Neural progenitor cell (in vitro differentiated cells): ENCODE results near the gene OOSP4A. TPM values are rescaled to one million over a fixed set of nuclear protein-coding genes. Genes with fewer than 3 reads are reported as not detected.
"Not testable (repeated sequence)": the region's sequence is repeated elsewhere in the genome, so short reads cannot be mapped to it uniquely, and the experiment has no call there.

ENCODE experiments used
- DNase-seq: peaks from one replicate; pipeline ENCODE4 v3.0.0-alpha.2; 2016; ENCODE audit warnings: low spot score
- H2AFZ ChIP-seq: fragments of 200-600 bp; sonication (generic); replicated peaks from 2 replicates; pipeline ENCODE4 v1.6.1; 2016; ENCODE audit warnings: antibody characterized with exemption
- H3F3A ChIP-seq: fragments of 200-600 bp; sonication (generic); 2 replicates; pipeline ENCODE4 v1.6.1; 2016; ENCODE audit warnings: antibody characterized with exemption, low read depth
- H3K27ac ChIP-seq: fragments of 200-600 bp; sonication (generic); 2 replicates; pipeline ENCODE4 v1.5.1; 2016; ENCODE audit warnings: mild to moderate bottlenecking
- H3K27me3 ChIP-seq: fragments of 200-600 bp; sonication (generic); 2 replicates; pipeline ENCODE4 v1.6.1; 2016; ENCODE audit warnings: mild to moderate bottlenecking, moderate library complexity
- H3K36me3 ChIP-seq: fragments of 200-600 bp; sonication (generic); 2 replicates; pipeline ENCODE4 v1.5.1; 2016
- H3K4me1 ChIP-seq: fragments of 200-600 bp; sonication (generic); 2 replicates; pipeline ENCODE4 v1.6.1; 2016; ENCODE audit warnings: mixed run types
- H3K4me2 ChIP-seq: fragments of 200-600 bp; sonication (generic); 2 replicates; pipeline ENCODE4 v1.6.1; 2016
- H3K4me3 ChIP-seq: fragments of 200-600 bp; sonication (generic); 2 replicates; pipeline ENCODE4 v1.5.1; 2016
- H3K79me2 ChIP-seq: fragments of 200-600 bp; sonication (generic); 2 replicates; pipeline ENCODE4 v1.6.1; 2016; ENCODE audit warnings: low read depth
- H3K9ac ChIP-seq: fragments of 200-600 bp; sonication (generic); 2 replicates; pipeline ENCODE4 v1.6.1; 2016
- H3K9me3 ChIP-seq: fragments of 200-600 bp; sonication (generic); 2 replicates; pipeline ENCODE4 v1.5.1; 2016; ENCODE audit warnings: low read depth
- H4K20me1 ChIP-seq: fragments of 200-600 bp; sonication (generic); 2 replicates; pipeline ENCODE4 v1.6.1; 2016; ENCODE audit warnings: low read depth
- H3K27ac Mint-ChIP-seq: 3 replicates; pipeline ENCODE4 v1.8.0; 2021; ENCODE audit warnings: mixed read lengths
- H3K27me3 Mint-ChIP-seq: 2 replicates; pipeline ENCODE4 v1.8.0; 2022; ENCODE audit warnings: low read depth, mild to moderate bottlenecking, inconsistent platforms, moderate library complexity, mixed read lengths; ENCODE audit not compliant: insufficient read depth
- H3K36me3 Mint-ChIP-seq: 3 replicates; pipeline ENCODE4 v1.8.0; 2021; ENCODE audit warnings: mixed read lengths
- H3K4me1 Mint-ChIP-seq: 3 replicates; pipeline ENCODE4 v1.8.0; 2021; ENCODE audit warnings: mixed read lengths
- H3K4me3 Mint-ChIP-seq: 3 replicates; pipeline ENCODE4 v1.8.0; 2021; ENCODE audit warnings: mild to moderate bottlenecking, moderate library complexity, mixed read lengths
- H3K9me3 Mint-ChIP-seq: 3 replicates; pipeline ENCODE4 v1.8.0; 2020; ENCODE audit warnings: mixed read lengths
- CTCF ChIP-seq: fragments of 200-600 bp; sonication (generic); IDR thresholded peaks from 2 replicates; pipeline ENCODE4 v1.5.1; 2017; ENCODE audit warnings: antibody characterized with exemption, mild to moderate bottlenecking
- EZH2 ChIP-seq: fragments of 200-600 bp; sonication (generic); IDR thresholded peaks from 2 replicates; pipeline ENCODE4 v1.6.1; 2017; ENCODE audit warnings: antibody characterized with exemption, mild to moderate bottlenecking, moderate library complexity
- EZH2phosphoT487 ChIP-seq: fragments of 200-600 bp; sonication (generic); IDR thresholded peaks from 2 replicates; pipeline ENCODE4 v1.6.1; 2017; ENCODE audit warnings: antibody characterized with exemption
- total RNA-seq: library from RNA; depleted of rRNA; stranded (reverse); fragments of >200 nt; gene quantifications from 2 replicates; pipeline ENCODE4 v1.2.3, GENCODE V29; 2015; ENCODE audit warnings: low replicate concordance

OOSP4A gene
- total RNA-seq, 1 donor from 2014 or later, result not detected

- no peaks in the 10 kb centered on the region for H3K4me1 ChIP-seq
- H3K79me2 ChIP-seq, result no peaks in the 10 kb centered on the region
- H3K9ac ChIP-seq, result no peak overlapping the region
- Mint-ChIP-seq H3K4me1 (no peaks in the 10 kb centered on the region), H3K4me3 (no peak overlapping the region), H3K36me3 (no peaks in the 10 kb centered on the region), H3K27ac (no peak overlapping the region), H3K27me3 (no peaks in the 10 kb centered on the region), H3K9me3 (no peaks in the 10 kb centered on the region)
- no peak for TF ChIP-seq EZH2phosphoT487
- TF ChIP-seq EZH2, result no peak
- TF ChIP-seq CTCF, result no peak
- H3K27ac ChIP-seq, result no peak overlapping the region
- no peaks in the 10 kb centered on the region for H4K20me1 ChIP-seq
- no peak overlapping the region for H3K4me3 ChIP-seq
- H3F3A ChIP-seq, result no peaks in the 10 kb centered on the region
- DNase-seq, result no peak
- H3K9me3 ChIP-seq, result no peaks in the 10 kb centered on the region
- no peak overlapping the region for H3K4me2 ChIP-seq
- H3K36me3 ChIP-seq, result no peaks in the 10 kb centered on the region
- no peak overlapping the region for H2AFZ ChIP-seq
- H3K27me3 ChIP-seq, result no peaks in the 10 kb centered on the region
Observed at GRCh38 chr11:59981106-59981770, 17.4 kb downstream of the OOSP4A start.

- H3K79me2 ChIP-seq, H3F3A ChIP-seq, H3K27me3 ChIP-seq, H3K27ac Mint-ChIP-seq, H3K36me3 ChIP-seq, H3K27ac ChIP-seq, H3K4me3 ChIP-seq, H3K4me3 Mint-ChIP-seq, H3K9ac ChIP-seq, H3K36me3 Mint-ChIP-seq, H3K9me3 ChIP-seq, H2AFZ ChIP-seq, H3K4me1 ChIP-seq, H3K4me1 Mint-ChIP-seq, H3K9me3 Mint-ChIP-seq, H3K4me2 ChIP-seq, H4K20me1 ChIP-seq, DNase-seq, H3K27me3 Mint-ChIP-seq: not testable (repeated sequence)
Observed at GRCh38 chr11:59982037-59982436, 18.2 kb downstream of the OOSP4A start.

- no peak overlapping the region for H3K9ac ChIP-seq
- Mint-ChIP-seq H3K4me3 (no peak overlapping the region), H3K9me3 (no peaks in the 10 kb centered on the region), H3K27me3 (no peaks in the 10 kb centered on the region), H3K4me1 (no peaks in the 10 kb centered on the region), H3K36me3 (no peaks in the 10 kb centered on the region), H3K27ac (no peak overlapping the region)
- no peaks in the 10 kb centered on the region for H3K9me3 ChIP-seq
- no peak overlapping the region for H3K4me2 ChIP-seq
- no peak overlapping the region for H3K27ac ChIP-seq
- H3K4me3 ChIP-seq, result no peak overlapping the region
- DNase-seq, result no peak
- H2AFZ ChIP-seq, result no peak overlapping the region
- H3K4me1 ChIP-seq, result no peaks in the 10 kb centered on the region
- H3K27me3 ChIP-seq, result no peaks in the 10 kb centered on the region
- no peaks in the 10 kb centered on the region for H3F3A ChIP-seq
- no peak for TF ChIP-seq EZH2
- no peak for TF ChIP-seq CTCF
- TF ChIP-seq EZH2phosphoT487, result no peak
- no peaks in the 10 kb centered on the region for H3K36me3 ChIP-seq
- no peaks in the 10 kb centered on the region for H3K79me2 ChIP-seq
- no peaks in the 10 kb centered on the region for H4K20me1 ChIP-seq
Observed at GRCh38 chr11:59983212-59983611, 19.4 kb downstream of the OOSP4A start.

GRCh38 chr11:59984368-59984767 lies 20.5 kb downstream of the OOSP4A start:
- Histone ChIP-seq H3K36me3 (no peaks in the 10 kb centered on the region), H2AFZ (no peak overlapping the region), H3K27ac (no peak overlapping the region), H3F3A (no peaks in the 10 kb centered on the region), H3K27me3 (no peaks in the 10 kb centered on the region), H4K20me1 (no peaks in the 10 kb centered on the region), H3K4me1 (no peaks in the 10 kb centered on the region), H3K9me3 (peaks cover under 1% of the 10 kb centered on the region), H3K79me2 (no peaks in the 10 kb centered on the region), H3K9ac (no peak overlapping the region), H3K4me3 (no peak overlapping the region), H3K4me2 (no peak overlapping the region)
- Mint-ChIP-seq H3K4me1 (no peaks in the 10 kb centered on the region), H3K4me3 (no peak overlapping the region), H3K27ac (no peak overlapping the region), H3K27me3 (no peaks in the 10 kb centered on the region), H3K36me3 (no peaks in the 10 kb centered on the region), H3K9me3 (no peaks in the 10 kb centered on the region)
- no peak for DNase-seq
- TF ChIP-seq CTCF (no peak), EZH2phosphoT487 (no peak), EZH2 (no peak)
